ENCODE measurements around the gene REC114. TPM values are rescaled to one million over a fixed set of nuclear protein-coding genes. Genes with fewer than 3 reads are reported as not detected.

Gene REC114
- total RNA-seq, 4 donors from 2014 or later, result not detected

DNA sequence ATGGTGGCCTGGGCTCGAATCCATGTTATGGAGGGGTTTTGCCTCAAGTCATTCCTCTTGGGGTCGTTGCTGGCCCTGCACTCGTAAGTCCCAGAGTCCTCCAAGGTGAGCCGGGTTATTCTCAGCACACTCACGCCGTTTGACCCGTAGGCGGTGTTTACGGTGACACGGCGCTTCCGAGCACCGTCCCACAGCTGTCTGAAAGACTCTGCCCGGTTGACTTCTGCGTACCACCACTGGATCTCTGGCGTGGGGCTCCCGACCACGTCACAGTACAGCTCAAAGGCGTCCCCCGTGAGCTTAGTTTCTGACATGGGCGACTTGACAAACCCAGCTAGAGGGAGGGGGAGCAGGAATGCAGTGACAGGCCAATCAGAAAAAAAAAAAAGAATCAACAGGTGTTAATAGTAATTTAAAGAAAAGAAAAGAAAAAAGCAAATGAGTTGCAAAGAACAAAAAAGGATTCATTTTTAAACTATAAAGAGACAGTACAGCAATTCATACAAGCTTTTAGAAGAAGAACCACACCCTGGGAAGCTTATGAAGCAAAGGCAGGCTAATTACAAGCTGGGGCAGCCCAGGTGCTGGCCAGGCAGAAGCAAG is 154.2 kb downstream of the REC114 start:
- Histone ChIP-seq H3K9me3 (no peaks in the 10 kb centered on the region), H3K27me3 (no peaks in the 10 kb centered on the region), H3K27ac (peak overlapping the region in 1 of 2 donors; percentile 87), H3K4me1 (peaks cover 5 to 23% of the 10 kb centered on the region in 2 donors), H3K4me3 (no peak overlapping the region), H3K36me3 (no peaks in the 10 kb centered on the region)
- TF ChIP-seq CTCF (IDR thresholded peaks at IDR 0.05) (no peak), POLR2A (IDR thresholded peaks at IDR 0.05) (no peak)
- DNase-seq, result no peak
- intact Hi-C loops (cut with DNase I; ENCODE audit: low total_unique reads), result no loop called here

DNA sequence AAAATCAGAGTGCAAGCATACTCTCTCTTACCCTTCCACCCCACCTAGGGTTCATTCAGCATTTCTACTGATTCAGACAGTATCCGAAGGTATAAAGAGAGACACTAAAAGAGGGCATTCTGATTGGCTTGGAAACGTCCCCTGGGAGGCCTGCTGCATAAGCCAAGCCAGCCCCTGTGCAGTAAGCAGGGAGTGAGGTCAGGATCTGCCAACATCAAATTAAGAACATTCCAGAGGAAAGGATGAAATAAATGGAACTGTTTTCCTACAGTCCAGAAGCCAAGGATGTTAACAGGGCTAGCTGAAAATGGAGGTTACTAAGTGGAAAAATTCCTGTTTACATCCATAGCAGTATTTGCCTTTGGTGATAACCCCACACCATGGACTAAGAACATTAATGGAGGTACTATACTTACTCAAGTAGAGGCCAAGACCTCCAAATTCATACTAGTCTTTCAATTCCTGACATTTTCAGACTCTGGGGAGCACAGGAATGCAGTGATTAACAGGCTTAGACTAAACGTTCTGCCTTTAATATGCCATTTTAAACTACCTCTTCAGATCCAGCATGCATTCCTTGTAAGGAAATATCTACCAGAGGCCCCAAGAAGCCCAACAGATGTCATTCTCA is 155.7 kb downstream of the REC114 start:
- TF ChIP-seq CTCF (IDR thresholded peaks at IDR 0.05) (no peak), POLR2A (IDR thresholded peaks at IDR 0.05) (no peak)
- Histone ChIP-seq H3K27ac (peak overlapping the region; percentile 25 to 87), H3K27me3 (no peaks in the 10 kb centered on the region), H3K4me3 (no peak overlapping the region), H3K36me3 (no peaks in the 10 kb centered on the region), H3K4me1 (peaks cover 10 to 23% of the 10 kb centered on the region in 2 donors), H3K9me3 (no peaks in the 10 kb centered on the region)
- intact Hi-C loops (cut with DNase I; ENCODE audit: low total_unique reads), result no loop called here
- DNase-seq, result peak in 1 of 2 donors; percentile 35

GRCh38 chr15:73599934-73600333 is 157.0 kb downstream of the REC114 start:
- intact Hi-C loops (cut with DNase I; ENCODE audit: low total_unique reads), result no loop called here
- H3K36me3 ChIP-seq, result no peaks in the 10 kb centered on the region
- TF ChIP-seq CTCF (IDR thresholded peaks at IDR 0.05) (no peak), POLR2A (IDR thresholded peaks at IDR 0.05) (no peak)
- H3K4me3 ChIP-seq, result no peak overlapping the region
- H3K27ac ChIP-seq, result peak overlapping the region in 1 of 2 donors; percentile 87
- H3K4me1 ChIP-seq, result peaks cover 14 to 23% of the 10 kb centered on the region in 2 donors
- no peaks in the 10 kb centered on the region for H3K27me3 ChIP-seq
- DNase-seq, result no peak
- no peaks in the 10 kb centered on the region for H3K9me3 ChIP-seq

GRCh38 chr15:73600413-73601335 is 157.7 kb downstream of the REC114 start:
- H3K9me3 ChIP-seq, result no peaks in the 10 kb centered on the region
- H3K36me3 ChIP-seq, result no peaks in the 10 kb centered on the region
- no peak for DNase-seq
- TF ChIP-seq POLR2A (IDR thresholded peaks at IDR 0.05) (no peak), CTCF (IDR thresholded peaks at IDR 0.05) (no peak)
- no peak overlapping the region for H3K4me3 ChIP-seq
- peaks cover 21 to 23% of the 10 kb centered on the region in 2 donors for H3K4me1 ChIP-seq
- intact Hi-C loops (cut with DNase I; ENCODE audit: low total_unique reads), result no loop called here
- H3K27me3 ChIP-seq, result no peaks in the 10 kb centered on the region
- H3K27ac ChIP-seq, result peak overlapping the region; percentile 60 to 87

Measured in uterus (tissue), 4 donors.